ENCODE results near the gene SEMA3F.

DNA sequence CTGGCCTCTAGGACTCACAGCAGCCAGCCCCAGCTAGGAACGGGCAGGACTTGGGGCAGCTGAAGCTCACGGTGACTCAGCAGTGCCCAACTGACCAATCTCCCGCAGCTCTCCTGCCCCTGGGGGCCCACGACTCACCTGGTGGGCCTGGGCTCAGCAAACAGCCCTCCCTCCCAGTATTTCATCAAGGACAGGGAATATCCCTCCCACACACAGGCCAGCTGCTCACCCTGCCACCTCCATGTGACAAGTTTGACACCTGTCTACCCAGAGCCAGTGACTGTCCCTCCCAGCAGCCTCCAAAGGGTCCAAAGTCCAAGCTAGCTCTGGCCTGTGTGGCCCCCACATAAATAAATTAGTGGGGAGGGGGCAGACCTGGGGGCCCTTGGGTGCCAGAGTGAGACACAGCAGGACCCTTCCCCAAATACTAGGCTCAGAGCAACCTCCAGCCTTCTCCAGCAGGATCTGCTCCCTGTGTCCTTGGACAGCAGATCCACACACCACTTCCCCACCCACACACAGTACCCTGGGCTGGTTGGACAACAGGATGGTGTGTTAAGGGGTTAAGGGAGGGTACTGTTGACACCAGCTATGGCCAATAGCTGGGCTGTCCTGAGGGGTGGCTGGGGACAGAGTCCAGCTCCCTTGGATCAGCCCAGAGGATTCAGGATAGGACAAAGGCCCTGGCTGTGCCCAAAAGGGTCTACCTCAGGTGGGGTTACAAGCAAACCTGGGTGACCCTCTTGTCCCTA lies 40.6 kb downstream of the SEMA3F start:
- TF ChIP-seq POLR2A (IDR thresholded peaks at IDR 0.05; ENCODE audit: low read depth, low read length) (no peak), POLR2AphosphoS5 (IDR thresholded peaks at IDR 0.05; ENCODE audit: low read depth, low read length) (no peak), SPI1 (IDR thresholded peaks at IDR 0.05; ENCODE audit: low read depth, low read length) (no peak), PAX5 (IDR thresholded peaks at IDR 0.05; ENCODE audit: insufficient read depth, low read length, severe bottlenecking) (no peak), TAF1 (IDR thresholded peaks at IDR 0.05; ENCODE audit: low read depth, low read length) (no peak)

All from GM12891 (cell line).